NT2/D1 (cell line): ENCODE results near the gene NUBP2.

Experiments
- DNase-seq: peaks from one replicate; pipeline ENCODE4 v3.0.0-alpha.2; 2011; ENCODE audit warnings: low read depth, low spot score
- H3K27me3 ChIP-seq: 2 replicates; pipeline ENCODE4 v1.6.0; 2011; ENCODE audit warnings: mild to moderate bottlenecking; ENCODE audit not compliant: insufficient read length, insufficient read depth
- H3K36me3 ChIP-seq: 2 replicates; pipeline ENCODE4 v1.6.1; 2011; ENCODE audit warnings: mild to moderate bottlenecking, low read length, mixed read lengths; ENCODE audit not compliant: insufficient read depth, insufficient read length
- H3K4me1 ChIP-seq: 2 replicates; pipeline ENCODE4 v1.5.1; 2011; ENCODE audit not compliant: insufficient read depth, insufficient read length
- H3K4me3 ChIP-seq: 2 replicates; pipeline ENCODE4 v1.5.1; 2011; ENCODE audit warnings: low read depth; ENCODE audit not compliant: insufficient read length
- H3K9ac ChIP-seq: 2 replicates; pipeline ENCODE4 v1.6.0; 2011; ENCODE audit warnings: low read depth; ENCODE audit not compliant: insufficient read length
- H3K9me3 ChIP-seq: 2 replicates; pipeline ENCODE4 v1.5.1; 2011; ENCODE audit warnings: mild to moderate bottlenecking, low read length; ENCODE audit not compliant: insufficient read depth
- SUZ12 ChIP-seq: IDR thresholded peaks from 2 replicates; pipeline ENCODE4 v1.6.1; 2011; ENCODE audit not compliant: insufficient read length, insufficient read depth; ENCODE audit errors: extremely low read depth
- YY1 ChIP-seq: IDR thresholded peaks from 2 replicates; pipeline ENCODE4 v1.6.1; 2011; ENCODE audit not compliant: insufficient read length, insufficient read depth
- ZNF274 ChIP-seq: IDR thresholded peaks from 2 replicates; pipeline ENCODE4 v1.6.1; 2011; ENCODE audit warnings: mild to moderate bottlenecking, low read depth, low read length

Gene NUBP2, protein sequence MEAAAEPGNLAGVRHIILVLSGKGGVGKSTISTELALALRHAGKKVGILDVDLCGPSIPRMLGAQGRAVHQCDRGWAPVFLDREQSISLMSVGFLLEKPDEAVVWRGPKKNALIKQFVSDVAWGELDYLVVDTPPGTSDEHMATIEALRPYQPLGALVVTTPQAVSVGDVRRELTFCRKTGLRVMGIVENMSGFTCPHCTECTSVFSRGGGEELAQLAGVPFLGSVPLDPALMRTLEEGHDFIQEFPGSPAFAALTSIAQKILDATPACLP

DNA sequence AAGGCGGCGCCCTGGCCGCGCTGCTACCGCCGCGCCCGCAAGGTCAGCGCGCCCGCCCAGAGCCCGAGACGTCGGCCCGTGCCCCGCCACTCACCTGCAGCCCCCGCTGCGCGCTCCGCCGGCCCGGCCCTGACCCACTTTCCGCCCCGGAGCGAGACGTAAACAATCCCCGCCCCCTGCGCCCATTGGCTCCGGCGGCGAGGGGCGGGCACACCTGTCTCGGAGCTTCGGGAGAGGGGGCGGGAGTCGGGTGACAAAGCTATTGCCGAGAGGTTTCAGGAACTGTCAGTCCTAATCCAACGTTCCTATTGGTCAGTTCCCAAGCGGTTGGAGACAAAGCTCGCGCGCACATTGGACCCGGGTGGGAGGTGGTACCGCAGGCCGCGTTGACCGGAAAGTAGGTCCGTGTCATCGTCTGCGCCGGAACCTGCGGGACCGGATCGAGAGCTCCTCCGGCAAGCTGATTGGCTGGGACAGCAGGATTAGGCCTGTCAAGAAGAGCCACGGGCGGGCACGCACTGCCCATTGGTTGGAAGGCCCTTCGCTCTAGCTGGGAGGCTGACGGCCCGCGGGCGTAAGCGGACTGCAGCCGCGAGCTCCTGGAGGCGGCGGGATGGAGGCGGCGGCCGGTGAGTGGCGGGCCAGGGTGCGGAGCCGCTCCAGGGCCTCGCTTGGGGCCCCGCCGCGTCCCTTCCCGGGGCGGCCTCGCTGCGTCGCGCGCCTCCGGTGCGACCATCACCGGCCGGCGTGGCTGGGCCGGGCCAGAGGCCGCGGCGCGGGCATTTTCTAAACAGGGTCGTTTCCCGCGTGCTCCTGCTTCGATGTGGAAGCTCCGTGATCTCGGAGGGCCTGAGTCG, at the start of gene NUBP2, which contains the start of gene SPSB3:
TSS of gene NUBP2 (plus strand) at position 553 of the 857 bp plus-strand sequence. CDS start at position 614, 61 bp downstream.
TSS of gene SPSB3 (minus strand) at position 164 of the 857 bp plus-strand sequence. CDS start 1,088 bp downstream, outside the sequence.
- Histone ChIP-seq H3K4me1 (peaks cover 18% of the 10 kb centered on the region), H3K4me3 (peak within 1 kb of the TSS; percentile 79), H3K36me3 (peaks cover 70% of the 10 kb centered on the region), H3K9ac (peak within 1 kb of the TSS; percentile 92), H3K27me3 (no peaks in the 10 kb centered on the region), H3K9me3 (no peaks in the 10 kb centered on the region)
- DNase-seq, result peak; percentile 99
- TF ChIP-seq YY1, result no peak
- TF ChIP-seq ZNF274, result no peak
- no peak for TF ChIP-seq SUZ12

- H3K27me3 ChIP-seq, result no peaks in the 10 kb centered on the region
- peaks cover 57% of the 10 kb centered on the region for H3K36me3 ChIP-seq
- H3K9ac ChIP-seq, result no peak overlapping the region
- no peak for DNase-seq
- peaks cover 42% of the 10 kb centered on the region for H3K9me3 ChIP-seq
- H3K4me3 ChIP-seq, result no peak overlapping the region
- no peak for TF ChIP-seq YY1
- TF ChIP-seq SUZ12, result no peak
- no peak for TF ChIP-seq ZNF274
- no peaks in the 10 kb centered on the region for H3K4me1 ChIP-seq
These were observed 48.6 kb upstream of the NUBP2 start for GRCh38 chr16:1734123-1734522.

DNA sequence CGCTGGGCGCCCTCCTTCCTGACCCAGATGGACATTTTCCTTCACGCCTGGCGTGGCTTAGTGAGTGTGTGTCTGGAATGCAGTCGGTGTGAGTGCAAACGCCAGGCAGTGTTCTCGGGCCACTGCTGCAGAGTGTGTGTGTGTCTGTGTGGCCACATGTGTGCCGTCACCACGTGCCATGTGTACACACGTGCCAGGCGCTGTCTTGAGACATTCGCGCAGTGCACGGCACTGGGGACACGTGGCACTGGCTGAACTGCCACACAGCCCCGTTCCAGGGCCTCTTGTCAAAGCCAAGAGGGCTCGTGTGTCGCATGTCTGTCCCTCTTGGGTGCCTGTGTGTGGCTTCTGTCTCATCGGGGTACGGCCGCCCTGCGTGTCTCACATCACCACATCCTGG, 47.9 kb upstream of the NUBP2 start:
- H3K36me3 ChIP-seq, result peaks cover 54% of the 10 kb centered on the region
- TF ChIP-seq SUZ12, result no peak
- no peak for TF ChIP-seq YY1
- no peak for TF ChIP-seq ZNF274

DNA sequence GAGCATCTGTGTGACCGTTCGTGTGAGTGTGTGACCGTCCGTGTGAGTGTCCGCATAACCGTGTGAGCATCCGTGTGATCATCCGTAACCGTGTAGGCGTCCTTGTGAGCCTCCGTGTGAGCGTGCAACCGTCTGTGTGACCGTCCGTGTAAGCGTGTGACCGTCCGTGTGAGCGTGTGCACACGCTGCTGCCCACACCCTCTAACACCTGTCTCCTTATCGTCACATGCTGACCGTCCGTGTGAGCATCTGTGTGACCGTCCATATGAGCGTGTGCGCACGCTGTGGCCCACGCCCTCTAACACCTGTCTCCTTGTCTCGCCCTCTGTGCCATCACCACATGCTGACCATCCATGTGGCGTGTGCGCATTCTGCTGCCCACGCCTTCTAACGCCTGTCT, 42.5 kb upstream of the NUBP2 start:
- TF ChIP-seq ZNF274 (no peak), SUZ12 (no peak), YY1 (no peak)
- no peak for DNase-seq
- H3K9ac ChIP-seq, result no peak overlapping the region
- no peaks in the 10 kb centered on the region for H3K27me3 ChIP-seq
- H3K9me3 ChIP-seq, result peaks cover 46% of the 10 kb centered on the region
- peaks cover 45% of the 10 kb centered on the region for H3K36me3 ChIP-seq
- H3K4me3 ChIP-seq, result no peak overlapping the region
- H3K4me1 ChIP-seq, result peaks cover 7% of the 10 kb centered on the region

More for the DNA sequence above, 47.9 kb upstream of the NUBP2 start:
- Histone ChIP-seq H3K4me1 (no peaks in the 10 kb centered on the region), H3K9me3 (peaks cover 48% of the 10 kb centered on the region), H3K27me3 (no peaks in the 10 kb centered on the region), H3K9ac (no peak overlapping the region), H3K4me3 (no peak overlapping the region)
- DNase-seq, result no peak

GRCh38 chr16:1740781-1741490, 41.8 kb upstream of the NUBP2 start:
- H3K4me1 ChIP-seq, result peaks cover 14% of the 10 kb centered on the region
- H3K27me3 ChIP-seq, result no peaks in the 10 kb centered on the region
- H3K4me3 ChIP-seq, result no peak overlapping the region
- H3K9me3 ChIP-seq, result peaks cover 39% of the 10 kb centered on the region
- no peak for TF ChIP-seq SUZ12
- no peak for TF ChIP-seq YY1
- TF ChIP-seq ZNF274, result no peak
- no peak for DNase-seq
- peaks cover 43% of the 10 kb centered on the region for H3K36me3 ChIP-seq
- H3K9ac ChIP-seq, result no peak overlapping the region

DNA sequence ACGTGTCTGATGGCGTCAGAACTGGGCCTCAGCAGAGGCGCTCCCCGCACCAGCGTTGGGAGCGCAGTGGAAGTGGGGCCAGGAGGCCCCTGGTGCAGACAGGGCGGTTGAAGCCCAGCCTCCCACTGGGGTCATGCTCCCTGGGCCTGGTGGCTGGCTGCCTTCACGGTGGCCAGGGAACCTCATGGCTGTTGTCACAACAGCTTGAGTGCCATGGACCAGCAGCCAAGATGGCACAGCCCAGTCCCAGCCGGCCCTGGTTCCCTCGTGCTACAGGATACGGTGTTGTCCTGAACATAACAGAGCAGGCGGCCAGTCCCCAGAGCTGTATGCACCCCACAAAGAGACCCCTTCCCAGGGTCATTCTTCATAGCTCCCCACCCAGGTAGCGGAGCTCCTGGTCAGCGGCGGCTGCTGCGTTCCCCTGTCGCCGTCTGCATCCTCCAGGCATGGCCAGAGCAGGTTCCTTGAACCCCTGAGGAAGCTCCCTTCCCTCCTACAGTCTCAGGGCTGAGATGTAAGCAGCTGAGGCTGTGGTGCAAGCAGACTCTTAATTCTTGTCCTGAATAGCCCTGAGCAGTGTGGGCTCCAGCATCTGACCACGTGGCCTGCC, 41.1 kb upstream of the NUBP2 start:
- H3K9ac ChIP-seq, result no peak overlapping the region
- no peak for TF ChIP-seq SUZ12
- TF ChIP-seq YY1, result no peak
- TF ChIP-seq ZNF274, result no peak
- peaks cover 19% of the 10 kb centered on the region for H3K4me1 ChIP-seq
- no peak for DNase-seq
- peaks cover 42% of the 10 kb centered on the region for H3K36me3 ChIP-seq
- H3K4me3 ChIP-seq, result no peak overlapping the region
- H3K27me3 ChIP-seq, result no peaks in the 10 kb centered on the region
- peaks cover 31% of the 10 kb centered on the region for H3K9me3 ChIP-seq
